Kidney glomerular epithelial cell (primary cell): Measurements from ENCODE around the gene CACNA1C.

ENCODE experiments used
- DNase-seq: peaks from one replicate; lab custom pipeline; 2025; lab: John Stamatoyannopoulos, UW

CACNA1C gene

GRCh38 chr12:2052826-2053678 lies at the start of gene CACNA1C:
Gene CACNA1C, plus strand, starts transcription at chr12:2052987. Its CDS starts 576 bp downstream, at chr12:2053563.
- peak; percentile 20 for DNase-seq

- DNase-seq = peak; percentile 55
Measured at GRCh38 chr12:2003676-2004112, 49.1 kb upstream of the CACNA1C start.

GRCh38 chr12:2004113-2004929 lies 48.5 kb upstream of the CACNA1C start, which contains the start of gene DCP1B:
Gene DCP1B, minus strand, starts transcription at chr12:2004457. Its CDS starts 26 bp downstream, at chr12:2004431.
- DNase-seq = peak; percentile 86

- DNase-seq = no peak
Measured at GRCh38 chr12:2008677-2009076, 44.1 kb upstream of the CACNA1C start.

GRCh38 chr12:2009623-2010022 lies 43.2 kb upstream of the CACNA1C start:
- no peak for DNase-seq

- DNase-seq = no peak
Measured at GRCh38 chr12:2011643-2012607, 40.9 kb upstream of the CACNA1C start.

- no peak for DNase-seq
Measured at GRCh38 chr12:2013086-2013485, 39.7 kb upstream of the CACNA1C start.

- DNase-seq = no peak
Measured at GRCh38 chr12:2013527-2014223, 39.1 kb upstream of the CACNA1C start.

GRCh38 chr12:2014231-2014630 lies 38.6 kb upstream of the CACNA1C start:
- DNase-seq = no peak

GRCh38 chr12:2016862-2017545 lies 35.8 kb upstream of the CACNA1C start:
- no peak for DNase-seq

GRCh38 chr12:2017546-2018337 lies 35.0 kb upstream of the CACNA1C start:
- no peak for DNase-seq

- no peak for DNase-seq
Measured at GRCh38 chr12:2018391-2018790, 34.4 kb upstream of the CACNA1C start.

- DNase-seq = no peak
Measured at GRCh38 chr12:2019126-2019525, 33.7 kb upstream of the CACNA1C start.

- no peak for DNase-seq
Measured at GRCh38 chr12:2020511-2020910, 32.3 kb upstream of the CACNA1C start.

GRCh38 chr12:2023365-2023764 lies 29.4 kb upstream of the CACNA1C start:
- DNase-seq = no peak

GRCh38 chr12:2027351-2027750 lies 25.4 kb upstream of the CACNA1C start:
- no peak for DNase-seq

GRCh38 chr12:2029851-2030250 lies 22.9 kb upstream of the CACNA1C start:
- DNase-seq = no peak

GRCh38 chr12:2032506-2032905 lies 20.3 kb upstream of the CACNA1C start:
- DNase-seq = no peak

GRCh38 chr12:2034633-2035430 lies 18.0 kb upstream of the CACNA1C start:
- peak; percentile 36 for DNase-seq
